Karpas-422 (cell line): ENCODE results near the gene SPSB1. TPM values are rescaled to one million over a fixed set of nuclear protein-coding genes. Genes with fewer than 3 reads are reported as not detected.

Experiments used
- DNase-seq: peaks from one replicate; pipeline ENCODE4 v3.0.0-alpha.2; 2015
- H2AFZ ChIP-seq: fragments of 200-600 bp; sonication (generic); 2 replicates; pipeline ENCODE4 v1.6.1; 2014; ENCODE audit warnings: antibody characterized with exemption, low read length, mixed read lengths
- H3K27ac ChIP-seq: fragments of 200-600 bp; sonication (generic); 2 replicates; pipeline ENCODE4 v1.5.1; 2014; ENCODE audit warnings: mild to moderate bottlenecking, low read length, moderate library complexity
- H3K27me3 ChIP-seq: fragments of 200-600 bp; sonication (generic); 2 replicates; pipeline ENCODE4 v1.6.1; 2014; ENCODE audit warnings: low read length, mixed read lengths
- H3K36me3 ChIP-seq: fragments of 200-600 bp; sonication (generic); 2 replicates; pipeline ENCODE4 v1.6.1; 2014; ENCODE audit warnings: low read length, mixed read lengths; ENCODE audit not compliant: insufficient read depth
- H3K4me1 ChIP-seq: fragments of 200-600 bp; sonication (generic); 2 replicates; pipeline ENCODE4 v1.6.1; 2014; ENCODE audit warnings: mild to moderate bottlenecking, low read length, mixed read lengths
- H3K4me2 ChIP-seq: fragments of 200-600 bp; sonication (generic); 2 replicates; pipeline ENCODE4 v1.6.1; 2014; ENCODE audit warnings: low read length, low read depth, mild to moderate bottlenecking; ENCODE audit not compliant: poor library complexity, severe bottlenecking
- H3K4me3 ChIP-seq: fragments of 200-600 bp; sonication (generic); 2 replicates; pipeline ENCODE4 v1.5.1; 2014; ENCODE audit warnings: mild to moderate bottlenecking, antibody characterized with exemption, low read length, mixed read lengths
- H3K79me2 ChIP-seq: fragments of 200-600 bp; sonication (generic); 2 replicates; pipeline ENCODE4 v1.6.1; 2014; ENCODE audit warnings: mild to moderate bottlenecking, low read length, mixed read lengths
- H3K9ac ChIP-seq: fragments of 200-600 bp; sonication (generic); 2 replicates; pipeline ENCODE4 v1.6.0; 2014; ENCODE audit warnings: low read length
- H3K9me2 ChIP-seq: fragments of 200-600 bp; sonication (generic), shearing (Covaris generic); replicated peaks from 2 replicates; pipeline ENCODE4 v1.6.0; 2014; ENCODE audit warnings: mild to moderate bottlenecking, low read length, moderate library complexity; ENCODE audit not compliant: insufficient read depth
- H3K9me3 ChIP-seq: fragments of 300-700, 200-600 bp; sonication (generic); 2 replicates; pipeline ENCODE4 v1.6.1; 2014; ENCODE audit warnings: low read length, mixed read lengths
- H4K20me1 ChIP-seq: fragments of 200-600 bp; sonication (generic); 2 replicates; pipeline ENCODE4 v1.6.1; 2014; ENCODE audit warnings: mild to moderate bottlenecking, antibody characterized with exemption, low read length, low read depth; ENCODE audit not compliant: insufficient read depth
- total RNA-seq: library from RNA; depleted of rRNA; stranded (reverse); fragments of >200 nt; shearing (Covaris generic); gene quantifications from 2 replicates; pipeline ENCODE4 v1.2.3, GENCODE V29; 2014; ENCODE audit warnings: low replicate concordance

The SPSB1 gene
- total RNA-seq, 1 experiment from 2014 or later: not detected

DNA sequence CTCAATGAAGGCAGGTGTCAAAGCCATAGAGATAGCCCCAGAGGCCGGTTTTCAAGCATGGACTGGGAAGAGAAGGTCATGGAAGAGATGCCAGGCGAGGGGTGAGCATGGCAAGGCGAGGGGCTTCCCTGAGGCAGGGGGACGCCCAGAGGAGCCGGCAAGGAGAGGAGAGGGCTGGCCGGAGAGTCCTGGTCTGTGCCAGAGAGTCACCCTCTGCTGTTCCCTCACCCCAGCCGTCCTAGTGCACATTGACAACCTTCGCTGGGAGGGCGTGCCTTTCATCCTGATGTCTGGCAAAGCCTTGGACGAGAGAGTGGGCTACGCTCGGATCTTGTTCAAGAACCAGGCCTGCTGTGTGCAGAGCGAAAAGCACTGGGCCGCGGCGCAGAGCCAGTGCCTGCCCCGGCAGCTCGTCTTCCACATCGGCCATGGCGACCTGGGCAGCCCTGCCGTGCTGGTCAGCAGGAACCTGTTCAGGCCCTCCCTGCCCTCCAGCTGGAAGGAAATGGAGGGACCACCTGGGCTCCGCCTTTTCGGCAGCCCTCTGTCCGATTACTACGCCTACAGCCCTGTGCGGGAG, 29.3 kb upstream of the SPSB1 start:
- Histone ChIP-seq H3K27ac (no peak overlapping the region), H3K4me3 (no peak overlapping the region), H3K9me2 (no peaks in the 10 kb centered on the region), H3K36me3 (no peaks in the 10 kb centered on the region), H2AFZ (no peak overlapping the region), H3K4me2 (no peak overlapping the region), H3K79me2 (peaks cover 25% of the 10 kb centered on the region), H3K27me3 (no peaks in the 10 kb centered on the region), H3K4me1 (no peaks in the 10 kb centered on the region), H4K20me1 (no peaks in the 10 kb centered on the region), H3K9ac (no peak overlapping the region), H3K9me3 (peaks cover 9% of the 10 kb centered on the region; the same call in 1 of the 2 replicates)
- no peak for DNase-seq

- Histone ChIP-seq H3K79me2 (peaks cover 17% of the 10 kb centered on the region), H3K9ac (no peak overlapping the region), H2AFZ (no peak overlapping the region), H3K27me3 (no peaks in the 10 kb centered on the region), H3K9me2 (no peaks in the 10 kb centered on the region), H3K4me3 (no peak overlapping the region), H3K4me2 (no peak overlapping the region), H4K20me1 (no peaks in the 10 kb centered on the region), H3K36me3 (no peaks in the 10 kb centered on the region), H3K9me3 (peaks cover 5% of the 10 kb centered on the region; the same call in 1 of the 2 replicates), H3K4me1 (no peaks in the 10 kb centered on the region), H3K27ac (no peak overlapping the region)
- DNase-seq: no peak
Observed at GRCh38 chr1:9263984-9264872, 28.5 kb upstream of the SPSB1 start.

GRCh38 chr1:9265037-9265436, 27.7 kb upstream of the SPSB1 start:
- H3K36me3 ChIP-seq: no peaks in the 10 kb centered on the region
- no peak overlapping the region for H3K9ac ChIP-seq
- H3K27me3 ChIP-seq: no peaks in the 10 kb centered on the region
- no peak overlapping the region for H3K4me2 ChIP-seq
- H3K4me3 ChIP-seq: no peak overlapping the region
- no peak overlapping the region for H3K27ac ChIP-seq
- H3K4me1 ChIP-seq: no peaks in the 10 kb centered on the region
- no peaks in the 10 kb centered on the region for H3K9me2 ChIP-seq
- H3K79me2 ChIP-seq: peaks cover 9% of the 10 kb centered on the region
- no peaks in the 10 kb centered on the region for H4K20me1 ChIP-seq
- no peaks in the 10 kb centered on the region for H3K9me3 ChIP-seq
- DNase-seq: no peak
- H2AFZ ChIP-seq: no peak overlapping the region

- Histone ChIP-seq H3K9me3 (no peaks in the 10 kb centered on the region), H3K36me3 (no peaks in the 10 kb centered on the region), H3K9me2 (no peaks in the 10 kb centered on the region), H3K27ac (no peak overlapping the region), H3K27me3 (no peaks in the 10 kb centered on the region), H3K79me2 (no peaks in the 10 kb centered on the region), H4K20me1 (no peaks in the 10 kb centered on the region), H2AFZ (no peak overlapping the region), H3K9ac (no peak overlapping the region), H3K4me1 (no peaks in the 10 kb centered on the region), H3K4me3 (no peak overlapping the region), H3K4me2 (no peak overlapping the region)
- DNase-seq: no peak
Observed at GRCh38 chr1:9265968-9266367, 26.7 kb upstream of the SPSB1 start.

GRCh38 chr1:9267352-9267686, 25.4 kb upstream of the SPSB1 start:
- Histone ChIP-seq H3K27me3 (no peaks in the 10 kb centered on the region), H3K9me2 (no peaks in the 10 kb centered on the region), H3K4me2 (no peak overlapping the region), H3K9me3 (no peaks in the 10 kb centered on the region), H2AFZ (no peak overlapping the region), H3K4me1 (no peaks in the 10 kb centered on the region), H3K27ac (no peak overlapping the region), H3K36me3 (no peaks in the 10 kb centered on the region), H4K20me1 (no peaks in the 10 kb centered on the region), H3K79me2 (no peaks in the 10 kb centered on the region), H3K9ac (no peak overlapping the region), H3K4me3 (no peak overlapping the region)
- DNase-seq: no peak

DNA sequence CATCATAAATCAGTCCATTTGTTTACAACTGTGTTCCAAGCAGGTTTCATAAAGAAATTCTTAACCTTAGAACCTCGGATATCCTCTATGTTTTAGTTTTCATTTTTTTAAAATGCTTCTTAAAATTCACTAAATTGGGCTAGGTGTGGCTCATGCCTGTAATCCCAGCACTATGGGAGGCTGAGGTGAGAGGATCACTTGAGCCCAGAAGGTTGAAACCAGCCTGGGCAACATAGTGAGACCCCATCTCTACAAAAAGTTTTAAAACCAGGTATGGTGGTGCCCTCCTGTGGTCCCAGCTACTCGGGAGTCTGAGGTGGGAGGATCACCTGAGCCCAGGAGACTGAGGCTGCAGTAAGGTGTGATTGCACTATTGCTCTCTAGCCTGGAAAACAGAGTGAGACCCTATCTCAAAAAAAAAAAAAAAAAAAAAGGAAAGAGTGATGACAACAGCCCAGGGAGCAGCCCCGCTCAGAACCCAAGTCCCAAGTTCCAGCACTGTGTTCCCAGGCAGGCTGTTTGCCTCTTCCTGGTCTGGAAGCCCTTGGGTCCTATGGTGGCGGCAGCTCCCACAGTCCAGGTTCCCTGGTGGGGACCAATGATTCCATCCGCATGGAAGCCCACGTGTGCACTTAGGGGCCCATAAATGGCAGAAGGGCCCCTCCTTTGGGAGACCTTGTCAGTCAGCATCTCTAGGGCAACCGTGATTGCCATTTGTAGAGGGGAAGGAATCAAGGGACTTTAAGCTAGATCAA, 24.7 kb upstream of the SPSB1 start:
- Histone ChIP-seq H3K9me3 (no peaks in the 10 kb centered on the region), H3K79me2 (no peaks in the 10 kb centered on the region), H3K9ac (no peak overlapping the region), H3K4me3 (no peak overlapping the region), H3K36me3 (no peaks in the 10 kb centered on the region), H3K4me2 (no peak overlapping the region), H2AFZ (no peak overlapping the region), H3K9me2 (no peaks in the 10 kb centered on the region), H4K20me1 (no peaks in the 10 kb centered on the region), H3K27me3 (no peaks in the 10 kb centered on the region), H3K27ac (no peak overlapping the region), H3K4me1 (no peaks in the 10 kb centered on the region)
- DNase-seq: no peak

DNA sequence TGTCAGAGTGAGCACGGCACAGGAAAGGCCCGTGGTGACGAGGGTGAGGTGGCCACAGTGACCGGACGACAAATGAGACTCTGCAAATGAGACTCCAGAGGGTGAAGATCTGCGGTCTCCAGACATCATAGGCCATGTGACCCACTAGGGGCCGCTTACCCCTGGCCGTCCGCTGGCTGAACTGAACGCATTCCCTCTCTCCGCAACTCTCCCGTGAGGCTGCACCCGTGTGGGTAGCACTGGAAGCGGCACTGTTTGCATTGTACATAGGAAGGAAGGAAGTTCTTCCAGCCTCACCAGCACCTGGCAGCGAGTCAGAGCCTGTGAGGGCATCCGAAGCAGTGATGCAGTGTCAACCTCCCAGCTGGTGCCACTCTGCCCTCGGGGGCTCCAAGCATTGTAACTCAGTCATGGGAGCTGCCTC, 23.6 kb upstream of the SPSB1 start:
- H3K79me2 ChIP-seq: no peaks in the 10 kb centered on the region
- H3K27ac ChIP-seq: no peak overlapping the region
- H3K9me2 ChIP-seq: no peaks in the 10 kb centered on the region
- H3K9me3 ChIP-seq: no peaks in the 10 kb centered on the region
- H2AFZ ChIP-seq: no peak overlapping the region
- no peak for DNase-seq
- H3K4me3 ChIP-seq: no peak overlapping the region
- H3K36me3 ChIP-seq: no peaks in the 10 kb centered on the region
- no peaks in the 10 kb centered on the region for H3K27me3 ChIP-seq
- H4K20me1 ChIP-seq: no peaks in the 10 kb centered on the region
- no peak overlapping the region for H3K9ac ChIP-seq
- H3K4me1 ChIP-seq: no peaks in the 10 kb centered on the region
- no peak overlapping the region for H3K4me2 ChIP-seq

DNA sequence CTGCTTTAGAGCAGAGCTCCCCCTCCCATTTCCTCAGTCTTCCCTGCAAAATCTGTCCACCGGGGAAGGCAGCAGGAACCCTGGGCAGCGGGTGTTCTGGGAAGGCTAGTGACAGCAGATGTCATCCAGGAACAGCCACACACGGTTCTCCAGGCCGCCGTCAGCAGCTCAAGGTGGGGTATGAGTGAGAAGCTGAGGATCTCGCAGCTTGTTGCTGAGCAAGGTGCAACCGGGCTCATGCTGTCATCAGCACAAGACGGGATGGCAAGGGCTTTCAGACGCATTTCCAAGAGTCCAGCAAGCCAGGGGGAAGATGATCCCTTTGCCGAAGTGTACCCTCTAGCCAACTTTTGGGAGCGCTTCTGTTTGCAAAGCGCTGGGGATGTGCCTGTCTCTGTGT, 23.0 kb upstream of the SPSB1 start:
- Histone ChIP-seq H4K20me1 (no peaks in the 10 kb centered on the region), H3K9ac (no peak overlapping the region), H2AFZ (no peak overlapping the region), H3K4me1 (no peaks in the 10 kb centered on the region), H3K4me3 (no peak overlapping the region), H3K36me3 (no peaks in the 10 kb centered on the region), H3K9me2 (no peaks in the 10 kb centered on the region), H3K27me3 (no peaks in the 10 kb centered on the region), H3K79me2 (no peaks in the 10 kb centered on the region), H3K4me2 (no peak overlapping the region), H3K9me3 (no peaks in the 10 kb centered on the region), H3K27ac (no peak overlapping the region)
- no peak for DNase-seq
